GM03348 (cell line): ENCODE measurements around the gene SNX30.
A peak's percentile ranks its signal among the peaks of the same experiment; 100 is the strongest.

Experiments
- DNase-seq: peaks from one replicate; pipeline ENCODE4 v3.0.0; 2012; ENCODE audit warnings: low spot score

The SNX30 gene

GRCh38 chr9:112823257-112823656 lies 72.7 kb downstream of the SNX30 start:
- DNase-seq = no peak

GRCh38 chr9:112831281-112831851 lies 80.8 kb downstream of the SNX30 start:
- DNase-seq = peak; percentile 16

GRCh38 chr9:112831969-112832368 lies 81.4 kb downstream of the SNX30 start:
- DNase-seq = no peak

GRCh38 chr9:112833081-112833480 lies 82.5 kb downstream of the SNX30 start:
- DNase-seq = no peak

- no peak for DNase-seq
Measured at GRCh38 chr9:112836394-112836793, 85.8 kb downstream of the SNX30 start.

- no peak for DNase-seq
Measured at GRCh38 chr9:112838342-112838741, 87.8 kb downstream of the SNX30 start.

- no peak for DNase-seq
Measured at GRCh38 chr9:112839331-112839730, 88.8 kb downstream of the SNX30 start.

GRCh38 chr9:112841261-112841660 lies 90.7 kb downstream of the SNX30 start:
- DNase-seq = no peak

- DNase-seq = no peak
Measured at GRCh38 chr9:112842555-112842954, 92.0 kb downstream of the SNX30 start.

GRCh38 chr9:112844771-112845542 lies 94.4 kb downstream of the SNX30 start:
- peak; percentile 91 for DNase-seq

- DNase-seq = peak; percentile 75
Measured at GRCh38 chr9:112846528-112847488, 96.2 kb downstream of the SNX30 start.

GRCh38 chr9:112848316-112849151 lies 98.0 kb downstream of the SNX30 start:
- DNase-seq = no peak

- no peak for DNase-seq
Measured at GRCh38 chr9:112849363-112849922, 98.9 kb downstream of the SNX30 start.

GRCh38 chr9:112850840-112851239 lies 100.3 kb downstream of the SNX30 start:
- DNase-seq = no peak

- no peak for DNase-seq
Measured at GRCh38 chr9:112852741-112853504, 102.4 kb downstream of the SNX30 start.

- no peak for DNase-seq
Measured at GRCh38 chr9:112853882-112854585, 103.5 kb downstream of the SNX30 start.

GRCh38 chr9:112854657-112855056 lies 104.1 kb downstream of the SNX30 start:
- no peak for DNase-seq

- DNase-seq = no peak
Measured at GRCh38 chr9:112856200-112856599, 105.6 kb downstream of the SNX30 start.

- no peak for DNase-seq
Measured at GRCh38 chr9:112856843-112857242, 106.3 kb downstream of the SNX30 start.

GRCh38 chr9:112858005-112858404 lies 107.4 kb downstream of the SNX30 start:
- DNase-seq = no peak
